Right lobe of liver (tissue), 4 donors: ENCODE measurements around the gene MAST2.

ENCODE experiments used
- CTCF ChIP-seq, 4 donors: fragments of 200-600 bp in 3 of 4; fragments of 450-650 bp in 1 of 4; IDR thresholded peaks; one replicate each; pipeline versions ENCODE4 v1.5.1 to v1.8.0; 2016 to 2022; ENCODE audit warnings: antibody characterized with exemption in 4 of 4, mild to moderate bottlenecking in 2 of 4
- POLR2A ChIP-seq: fragments of 450-650 bp; IDR thresholded peaks from one replicate; pipeline ENCODE4 v1.6.1; 2017; ENCODE audit warnings: antibody characterized with exemption, mild to moderate bottlenecking
- donor health status: DM: no; HTN: no; CAD: no.
- donor health status: DM: no; HTN: no; CAD: no.
- donor health status: DM: no; HTN: yes; CAD: no.

DNA sequence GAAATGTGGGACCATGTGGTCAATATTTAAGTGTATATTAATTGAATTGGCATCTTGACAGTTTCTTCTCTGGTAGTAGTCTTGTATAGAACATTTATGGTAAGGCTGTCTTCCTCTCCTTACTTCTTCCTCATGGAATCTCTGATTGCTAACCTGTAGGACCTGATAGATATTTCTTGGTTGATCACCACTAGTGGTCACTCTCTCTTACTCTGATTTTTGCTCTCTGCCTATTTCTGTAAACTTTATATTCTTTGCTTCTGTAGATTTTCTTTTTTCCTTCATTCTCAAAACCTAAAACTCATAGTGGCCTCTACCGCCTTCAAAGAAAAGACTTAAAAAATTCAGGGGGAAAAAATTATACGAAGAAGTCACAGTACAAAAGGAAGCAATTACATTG, 21.2 kb downstream of the MAST2 start:
- peak in 2 of 4 donors; percentile 27 to 30 for TF ChIP-seq CTCF (IDR thresholded peaks at IDR 0.05)
- no peak for TF ChIP-seq POLR2A
